ENCODE data around the gene MEGF11.

Gene MEGF11

GRCh38 chr15:66053991-66054390, 199.6 kb downstream of the MEGF11 start:
- DNase-seq (ENCODE audit: low read depth), result no peak
- TF ChIP-seq CTCF (conservative IDR thresholded peaks at IDR 0.05; ENCODE audit: control insufficient read depth, insufficient read depth, low read depth, low read length), result no peak
- H3K4me3 ChIP-seq (ENCODE audit: control insufficient read depth, low read depth, low read length), result no peak overlapping the region

- no peak for TF ChIP-seq CTCF (conservative IDR thresholded peaks at IDR 0.05; ENCODE audit: control insufficient read depth, insufficient read depth, low read depth, low read length)
- H3K4me3 ChIP-seq (ENCODE audit: control insufficient read depth, low read depth, low read length), result no peak overlapping the region
- no peak for DNase-seq (ENCODE audit: low read depth)
Measured at GRCh38 chr15:66051833-66052232, 201.7 kb downstream of the MEGF11 start.

- no peak overlapping the region for H3K4me3 ChIP-seq (ENCODE audit: control insufficient read depth, low read depth, low read length)
- DNase-seq (ENCODE audit: low read depth), result no peak
- TF ChIP-seq CTCF (conservative IDR thresholded peaks at IDR 0.05; ENCODE audit: control insufficient read depth, insufficient read depth, low read depth, low read length), result no peak
Measured at GRCh38 chr15:66050264-66050663, 203.3 kb downstream of the MEGF11 start.

GRCh38 chr15:66049353-66049752, 204.2 kb downstream of the MEGF11 start:
- no peak for TF ChIP-seq CTCF (conservative IDR thresholded peaks at IDR 0.05; ENCODE audit: control insufficient read depth, insufficient read depth, low read depth, low read length)
- DNase-seq (ENCODE audit: low read depth), result no peak
- no peak overlapping the region for H3K4me3 ChIP-seq (ENCODE audit: control insufficient read depth, low read depth, low read length)

GRCh38 chr15:66047321-66048024, 206.1 kb downstream of the MEGF11 start:
- TF ChIP-seq CTCF (conservative IDR thresholded peaks at IDR 0.05; ENCODE audit: control insufficient read depth, insufficient read depth, low read depth, low read length), result no peak
- no peak overlapping the region for H3K4me3 ChIP-seq (ENCODE audit: control insufficient read depth, low read depth, low read length)
- DNase-seq (ENCODE audit: low read depth), result no peak

GRCh38 chr15:66046751-66047150, 206.8 kb downstream of the MEGF11 start:
- H3K4me3 ChIP-seq (ENCODE audit: control insufficient read depth, low read depth, low read length), result no peak overlapping the region
- TF ChIP-seq CTCF (conservative IDR thresholded peaks at IDR 0.05; ENCODE audit: control insufficient read depth, insufficient read depth, low read depth, low read length), result no peak

GRCh38 chr15:66046326-66046725, 207.2 kb downstream of the MEGF11 start:
- DNase-seq (ENCODE audit: low read depth), result no peak
- TF ChIP-seq CTCF (conservative IDR thresholded peaks at IDR 0.05; ENCODE audit: control insufficient read depth, insufficient read depth, low read depth, low read length), result no peak
- H3K4me3 ChIP-seq (ENCODE audit: control insufficient read depth, low read depth, low read length), result no peak overlapping the region

More at GRCh38 chr15:66046751-66047150, 206.8 kb downstream of the MEGF11 start:
- DNase-seq (ENCODE audit: low read depth), result no peak

Measured in fibroblast of mammary gland (primary cell).